NCI-H2107 treated with DMSO at 0.1 percent for 48 hours (cell line): ENCODE results near the gene PES1.
"Not testable (repeated sequence)": the region's sequence is repeated elsewhere in the genome, so short reads cannot be mapped to it uniquely, and the experiment has no call there.

Experiments used
- DNase-seq: peaks from one replicate; lab custom pipeline; 2025; ENCODE audit not compliant: unreplicated experiment; lab: John Stamatoyannopoulos, UW

PES1 gene

GRCh38 chr22:30556388-30556787, 35.3 kb downstream of the PES1 start:
- DNase-seq = no peak

- DNase-seq = no peak
Observed at GRCh38 chr22:30555282-30556210, 36.2 kb downstream of the PES1 start.

GRCh38 chr22:30553971-30554370, 37.7 kb downstream of the PES1 start:
- DNase-seq = no peak

GRCh38 chr22:30552719-30553118, 39.0 kb downstream of the PES1 start:
- DNase-seq = no peak

GRCh38 chr22:30551813-30552212, 39.9 kb downstream of the PES1 start:
- not testable (repeated sequence) for DNase-seq

- no peak for DNase-seq
Observed at GRCh38 chr22:30547188-30547587, 44.5 kb downstream of the PES1 start.

DNA sequence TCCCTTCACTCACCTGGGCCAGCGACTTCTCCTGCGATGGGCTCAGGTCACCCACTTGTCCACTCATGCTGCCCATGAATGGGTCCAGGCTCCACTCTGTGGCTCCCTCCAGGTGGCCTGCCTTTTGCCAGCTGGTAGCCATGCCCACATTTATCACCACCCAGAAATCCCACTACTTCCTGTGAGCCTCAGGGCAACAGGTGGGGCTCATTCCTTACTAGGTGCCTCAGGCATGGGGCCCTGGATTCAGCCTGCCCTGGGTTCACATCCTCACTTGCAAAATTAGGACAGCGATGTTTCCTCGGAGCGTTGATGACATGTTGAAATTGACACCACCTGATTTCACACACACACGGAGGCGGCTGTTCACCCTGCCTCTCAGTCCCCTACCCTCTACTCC, 45.1 kb downstream of the PES1 start, which contains the start of gene SEC14L6:
SEC14L6 (minus strand) TSS at position 126 of the 400 bp plus-strand sequence; CDS start at position 67, 59 bp downstream.
- no peak for DNase-seq

DNA sequence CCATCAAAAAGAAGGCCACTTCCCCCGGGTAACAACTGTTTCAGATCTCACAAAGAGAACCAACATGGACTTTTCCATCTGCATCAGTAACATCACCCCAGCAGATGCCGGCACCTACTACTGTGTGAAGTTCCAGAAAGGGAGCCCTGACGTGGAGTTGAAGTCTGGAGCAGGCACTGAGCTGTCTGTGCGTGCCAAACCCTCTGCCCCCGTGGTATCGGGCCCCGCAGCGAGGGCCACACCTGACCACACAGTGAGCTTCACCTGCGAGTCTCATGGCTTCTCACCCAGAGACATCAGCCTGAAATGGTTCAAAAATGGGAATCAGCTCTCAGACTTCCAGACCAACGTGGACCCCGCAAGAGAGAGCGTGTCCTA, 48.9 kb downstream of the PES1 start:
- DNase-seq = no peak

- no peak for DNase-seq
Observed at GRCh38 chr22:30541961-30542810, 49.5 kb downstream of the PES1 start.

- not testable (repeated sequence) for DNase-seq
Observed at GRCh38 chr22:30541511-30541910, 50.2 kb downstream of the PES1 start.

GRCh38 chr22:30539368-30539767, 52.3 kb downstream of the PES1 start:
- DNase-seq = no peak

DNA sequence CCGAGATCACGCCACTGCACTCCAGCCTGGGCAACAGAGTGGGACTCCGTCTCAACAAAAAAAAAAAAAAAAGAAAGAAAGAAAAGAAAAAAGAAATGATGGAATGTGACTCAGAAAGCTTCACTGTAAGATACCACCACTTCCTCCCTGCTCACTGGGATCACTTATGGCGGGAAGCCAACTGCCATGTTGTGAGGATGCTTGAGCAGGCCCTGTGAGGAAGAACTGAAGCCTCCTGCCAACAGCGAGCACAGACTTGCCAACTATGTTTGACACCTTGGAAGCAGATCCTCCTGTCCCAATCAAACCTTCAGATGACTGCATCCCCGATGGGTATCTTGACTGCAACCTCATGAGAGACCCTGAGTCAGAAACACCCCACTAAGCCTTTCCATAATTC, 53.4 kb downstream of the PES1 start:
- DNase-seq = no peak

DNA sequence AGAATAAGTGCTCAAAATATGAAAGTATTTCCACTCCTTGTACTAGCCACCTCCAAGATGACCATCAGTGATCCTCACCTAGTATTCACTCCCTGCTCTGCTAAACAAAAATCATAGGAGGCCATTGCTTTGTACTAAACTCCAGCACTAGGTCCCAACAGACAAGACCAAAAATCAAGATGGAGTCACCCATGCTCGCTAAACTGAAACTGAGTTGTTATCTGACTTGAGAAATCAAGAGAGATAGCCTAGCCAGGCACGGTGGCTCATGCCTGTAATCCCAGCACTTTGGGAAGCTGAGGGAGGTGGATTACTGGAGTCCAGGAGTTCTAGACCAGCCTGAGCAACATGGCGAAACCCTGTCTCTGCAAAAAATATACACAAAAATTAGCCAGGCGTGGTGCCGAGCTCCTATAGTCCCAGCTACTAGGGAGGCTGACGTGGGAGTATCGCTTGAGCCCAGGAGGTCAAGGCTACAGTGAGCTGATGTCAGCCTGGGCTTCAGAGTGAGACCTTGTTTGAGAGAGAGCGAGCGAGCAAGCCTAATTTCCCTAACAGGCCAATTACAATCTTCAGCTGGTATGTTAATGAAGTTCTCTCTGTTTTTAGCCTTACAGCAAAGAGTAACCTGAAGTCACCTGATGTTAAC, 54.5 kb downstream of the PES1 start:
- no peak for DNase-seq

GRCh38 chr22:30535182-30535581, 56.5 kb downstream of the PES1 start:
- DNase-seq = no peak

- DNase-seq = no peak
Observed at GRCh38 chr22:30531651-30532608, 59.8 kb downstream of the PES1 start.

DNA sequence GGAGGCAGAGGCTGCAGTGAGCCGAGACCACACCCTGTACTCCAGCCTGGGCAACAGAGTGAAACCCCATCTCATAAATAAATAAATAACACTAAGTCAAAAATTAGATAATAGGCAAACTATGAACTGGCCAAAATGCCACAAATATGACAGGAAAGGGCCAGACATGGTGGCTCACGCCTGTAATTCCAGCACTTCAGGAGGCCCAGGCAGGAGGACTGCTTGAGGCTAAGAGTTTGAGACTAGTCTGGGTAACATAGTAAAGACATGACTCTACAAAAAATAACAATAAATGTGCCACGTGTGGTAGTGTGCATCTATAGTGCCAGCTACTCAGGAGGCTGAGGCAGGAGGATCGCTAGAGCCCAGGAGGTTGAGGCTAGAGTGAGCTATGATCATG, 65.1 kb downstream of the PES1 start:
- no peak for DNase-seq
